Measurements from ENCODE around the gene GOLGA6A.
A peak's percentile ranks its signal among the peaks of the same experiment; 100 is the strongest.
"Not testable (repeated sequence)": the region's sequence is repeated elsewhere in the genome, so short reads cannot be mapped to it uniquely, and the experiment has no call there.

The GOLGA6A gene

DNA sequence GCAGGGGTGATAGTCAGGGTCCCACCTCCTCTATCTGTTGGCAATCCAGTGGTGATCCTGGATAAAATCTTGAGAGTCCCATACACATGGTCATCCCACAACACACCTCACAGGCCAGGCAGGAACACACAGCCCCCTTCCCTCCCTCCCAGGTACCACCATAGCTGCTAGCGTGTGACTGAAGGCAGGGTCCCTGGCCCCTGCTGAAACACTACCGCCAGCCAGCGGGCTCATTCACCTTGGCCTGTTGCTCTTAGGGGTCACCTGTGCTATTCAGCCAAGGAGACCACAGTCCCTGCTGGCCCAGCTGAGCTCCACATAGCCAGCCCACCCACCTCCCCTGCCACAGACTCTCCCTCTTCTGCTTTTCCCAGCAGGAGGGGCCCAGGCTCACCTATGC lies 18.2 kb downstream of the GOLGA6A start:
- not testable (repeated sequence) for H3K9ac ChIP-seq (ENCODE audit: low read length in 2 of 2); H3K9me3 ChIP-seq (ENCODE audit: control insufficient read depth in 2 of 2, low read length in 2 of 2); H3K4me3 ChIP-seq (ENCODE audit: low read length in 2 of 2); H3K27ac ChIP-seq (ENCODE audit: low read length); H3K4me1 ChIP-seq (ENCODE audit: control insufficient read depth, insufficient read depth, low read length); H3K27me3 ChIP-seq (ENCODE audit: control insufficient read depth in 1 of 2, insufficient read depth in 2 of 2, low read length in 2 of 2); H3K36me3 ChIP-seq (ENCODE audit: control insufficient read depth in 2 of 2, insufficient read depth in 2 of 2, low read length in 2 of 2)

DNA sequence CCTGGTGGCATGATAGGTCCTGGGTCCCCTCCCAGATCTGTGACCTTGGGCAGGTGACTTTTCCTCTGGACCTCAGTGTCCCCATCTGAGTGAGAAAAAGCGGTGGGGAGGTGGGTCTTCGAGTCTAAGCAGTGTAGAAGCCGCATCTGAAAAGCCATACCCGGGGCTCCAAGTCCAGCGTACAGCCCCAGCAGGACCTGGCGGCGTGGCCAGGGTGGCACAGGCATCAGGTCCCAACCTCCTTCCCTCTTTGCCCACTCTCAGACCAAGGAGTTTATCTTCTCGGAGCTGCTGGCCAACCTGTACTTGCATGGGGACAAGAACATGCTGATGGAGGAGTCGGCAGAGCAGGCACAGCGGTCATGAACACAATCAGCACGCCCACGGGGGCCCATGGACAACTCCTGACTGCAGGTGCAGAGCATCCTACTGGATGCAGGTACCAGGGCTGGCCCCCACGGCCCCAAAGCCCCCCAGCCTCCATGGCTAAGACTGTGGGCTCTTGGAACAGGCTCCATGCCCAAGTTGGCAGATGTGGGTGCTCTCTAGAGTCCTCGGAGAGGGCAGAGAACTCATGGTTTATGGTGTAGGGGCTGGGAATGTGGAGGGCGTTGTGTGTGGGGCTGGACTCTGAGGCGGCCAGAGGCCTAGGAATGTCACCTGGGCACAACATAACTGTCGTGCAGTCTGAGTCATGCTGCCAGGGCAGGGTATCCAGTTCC lies 18.8 kb downstream of the GOLGA6A start:
- H3K9ac ChIP-seq (ENCODE audit: low read length in 2 of 2); H3K4me3 ChIP-seq (ENCODE audit: low read length in 2 of 2); H3K27ac ChIP-seq (ENCODE audit: low read length); H3K4me1 ChIP-seq (ENCODE audit: control insufficient read depth, insufficient read depth, low read length); H3K9me3 ChIP-seq (ENCODE audit: control insufficient read depth in 2 of 2, low read length in 2 of 2); H3K36me3 ChIP-seq (ENCODE audit: control insufficient read depth in 2 of 2, insufficient read depth in 2 of 2, low read length in 2 of 2); H3K27me3 ChIP-seq (ENCODE audit: control insufficient read depth in 1 of 2, insufficient read depth in 2 of 2, low read length in 2 of 2): not testable (repeated sequence)

DNA sequence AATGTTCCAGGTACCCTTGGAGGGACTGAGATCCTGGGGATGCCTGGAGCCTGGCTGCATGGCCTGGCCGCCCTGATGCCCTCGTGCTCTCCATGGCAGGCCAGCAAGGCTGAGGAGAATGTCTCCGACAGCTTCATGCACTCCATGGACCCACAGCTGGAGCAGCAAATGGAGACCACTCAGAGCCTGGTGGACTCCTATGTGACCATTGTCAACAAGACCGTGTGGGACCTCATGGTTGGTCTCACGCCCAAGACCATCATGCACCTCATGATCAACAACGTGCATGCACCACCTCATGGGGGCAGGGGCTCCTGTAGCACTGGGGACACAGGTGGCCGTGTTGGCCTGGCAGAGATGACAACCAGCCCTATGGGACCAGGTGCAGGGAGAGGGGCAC lies 19.7 kb downstream of the GOLGA6A start:
- no peak overlapping the region for H3K27ac ChIP-seq (ENCODE audit: low read length)
- no peak overlapping the region for H3K4me3 ChIP-seq (ENCODE audit: low read length in 2 of 2)
- no peaks in the 10 kb centered on the region for H3K9me3 ChIP-seq (ENCODE audit: control insufficient read depth in 2 of 2, low read length in 2 of 2)
- no peaks in the 10 kb centered on the region for H3K27me3 ChIP-seq (ENCODE audit: control insufficient read depth in 1 of 2, insufficient read depth in 2 of 2, low read length in 2 of 2)
- H3K9ac ChIP-seq (ENCODE audit: low read length in 2 of 2): no peak overlapping the region
- H3K36me3 ChIP-seq (ENCODE audit: control insufficient read depth in 2 of 2, insufficient read depth in 2 of 2, low read length in 2 of 2): no peaks in the 10 kb centered on the region
- no peaks in the 10 kb centered on the region for H3K4me1 ChIP-seq (ENCODE audit: control insufficient read depth, insufficient read depth, low read length)

DNA sequence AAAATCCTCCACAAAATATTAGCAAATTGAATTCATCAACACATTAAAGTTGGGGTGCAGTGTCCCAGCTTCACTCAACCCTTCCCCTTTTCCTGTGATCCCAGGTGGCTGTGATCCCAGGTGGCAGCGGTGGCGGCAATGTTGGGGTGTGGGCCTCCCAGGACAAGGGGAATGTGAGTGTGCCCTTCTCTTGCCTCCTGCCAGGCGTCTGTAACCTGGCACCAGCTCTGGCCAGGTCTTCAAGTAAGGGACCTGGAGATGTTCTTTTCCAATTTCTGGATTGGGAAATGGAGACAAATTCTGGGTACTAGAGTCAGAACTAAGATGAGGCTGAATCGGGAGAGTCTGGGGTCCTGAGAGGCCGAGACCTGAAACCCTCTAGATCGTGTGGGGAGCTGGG lies 20.1 kb downstream of the GOLGA6A start:
- H3K36me3 ChIP-seq (ENCODE audit: control insufficient read depth in 2 of 2, insufficient read depth in 2 of 2, low read length in 2 of 2): no peaks in the 10 kb centered on the region
- no peak overlapping the region for H3K4me3 ChIP-seq (ENCODE audit: low read length in 2 of 2)
- H3K27ac ChIP-seq (ENCODE audit: low read length): no peak overlapping the region
- H3K27me3 ChIP-seq (ENCODE audit: control insufficient read depth in 1 of 2, insufficient read depth in 2 of 2, low read length in 2 of 2): no peaks in the 10 kb centered on the region
- H3K9ac ChIP-seq (ENCODE audit: low read length in 2 of 2): no peak overlapping the region
- no peaks in the 10 kb centered on the region for H3K9me3 ChIP-seq (ENCODE audit: control insufficient read depth in 2 of 2, low read length in 2 of 2)
- H3K4me1 ChIP-seq (ENCODE audit: control insufficient read depth, insufficient read depth, low read length): no peaks in the 10 kb centered on the region

GRCh38 chr15:74060251-74060650 lies 22.1 kb downstream of the GOLGA6A start:
- Histone ChIP-seq H3K4me3 (ENCODE audit: low read length in 2 of 2) (no peak overlapping the region), H3K27ac (ENCODE audit: low read length) (no peak overlapping the region), H3K36me3 (ENCODE audit: control insufficient read depth in 2 of 2, insufficient read depth in 2 of 2, low read length in 2 of 2) (no peaks in the 10 kb centered on the region), H3K4me1 (ENCODE audit: control insufficient read depth, insufficient read depth, low read length) (no peaks in the 10 kb centered on the region), H3K9me3 (ENCODE audit: control insufficient read depth in 2 of 2, low read length in 2 of 2) (no peaks in the 10 kb centered on the region), H3K27me3 (ENCODE audit: control insufficient read depth in 1 of 2, insufficient read depth in 2 of 2, low read length in 2 of 2) (no peaks in the 10 kb centered on the region), H3K9ac (ENCODE audit: low read length in 2 of 2) (no peak overlapping the region)

DNA sequence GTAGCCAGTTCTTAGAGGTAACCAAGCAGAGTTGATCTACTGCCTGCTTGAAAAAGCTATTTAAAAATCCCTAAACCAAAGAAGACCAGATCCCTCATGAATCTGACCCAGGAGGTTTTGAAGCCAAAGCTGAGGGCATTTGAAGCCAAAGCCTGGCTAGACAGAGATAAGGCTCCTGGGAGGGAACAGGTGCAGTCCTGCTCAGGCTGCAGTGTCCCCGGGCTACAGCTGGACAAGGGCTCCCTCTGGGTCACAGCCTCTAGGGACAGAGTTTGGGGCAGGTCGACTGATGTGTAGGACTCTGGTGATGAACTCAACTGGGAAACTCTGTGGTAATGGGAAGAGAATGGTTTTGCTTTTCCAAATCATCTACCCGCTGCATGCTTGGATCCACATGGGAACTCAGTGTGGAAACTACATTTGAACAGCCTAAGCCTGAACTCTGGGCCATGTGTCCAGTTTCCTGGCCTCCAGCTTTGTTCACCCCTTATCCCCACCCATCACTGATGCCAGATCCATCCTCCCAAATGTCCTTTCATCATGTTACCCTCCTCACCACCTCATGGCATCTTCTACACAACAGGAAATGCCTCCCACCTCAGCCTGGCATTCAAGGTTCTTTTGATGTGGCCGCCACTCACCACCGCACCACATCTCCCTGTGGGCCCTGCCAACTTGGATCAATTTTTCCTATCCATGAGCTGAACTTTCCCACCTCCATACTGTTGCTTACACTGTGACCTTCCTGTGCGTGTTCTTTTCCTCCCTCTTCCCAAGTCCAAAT lies 23.1 kb downstream of the GOLGA6A start:
- H3K9me3 ChIP-seq (ENCODE audit: control insufficient read depth in 2 of 2, low read length in 2 of 2); H3K9ac ChIP-seq (ENCODE audit: low read length in 2 of 2); H3K36me3 ChIP-seq (ENCODE audit: control insufficient read depth in 2 of 2, insufficient read depth in 2 of 2, low read length in 2 of 2); H3K4me1 ChIP-seq (ENCODE audit: control insufficient read depth, insufficient read depth, low read length); H3K4me3 ChIP-seq (ENCODE audit: low read length in 2 of 2); H3K27ac ChIP-seq (ENCODE audit: low read length); H3K27me3 ChIP-seq (ENCODE audit: control insufficient read depth in 1 of 2, insufficient read depth in 2 of 2, low read length in 2 of 2): not testable (repeated sequence)

DNA sequence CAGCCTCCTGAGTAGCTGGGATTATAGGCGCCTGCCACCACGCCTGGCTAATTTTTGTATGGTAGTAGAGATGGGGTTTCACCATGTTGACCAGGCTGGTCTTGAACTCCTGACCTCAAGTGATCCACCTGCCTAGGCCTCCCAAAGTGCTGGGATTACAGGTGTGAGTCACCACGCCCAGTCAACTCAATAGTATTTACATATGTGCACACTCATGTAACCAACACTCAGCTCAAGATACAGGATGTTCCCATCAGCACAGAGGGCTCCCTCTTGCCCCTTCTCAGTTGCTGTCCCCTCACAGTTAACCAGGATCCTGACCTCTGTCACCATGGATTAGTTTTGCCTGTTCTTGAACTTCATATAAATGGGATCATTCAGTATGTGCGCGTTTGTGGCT lies 26.0 kb downstream of the GOLGA6A start:
- peaks cover 23% of the 10 kb centered on the region for H3K4me1 ChIP-seq (ENCODE audit: control insufficient read depth, insufficient read depth, low read length)
- not testable (repeated sequence) for H3K27ac ChIP-seq (ENCODE audit: low read length); H3K9ac ChIP-seq (ENCODE audit: low read length in 2 of 2); H3K27me3 ChIP-seq (ENCODE audit: control insufficient read depth in 1 of 2, insufficient read depth in 2 of 2, low read length in 2 of 2); H3K36me3 ChIP-seq (ENCODE audit: control insufficient read depth in 2 of 2, insufficient read depth in 2 of 2, low read length in 2 of 2); H3K9me3 ChIP-seq (ENCODE audit: control insufficient read depth in 2 of 2, low read length in 2 of 2); H3K4me3 ChIP-seq (ENCODE audit: low read length in 2 of 2)

DNA sequence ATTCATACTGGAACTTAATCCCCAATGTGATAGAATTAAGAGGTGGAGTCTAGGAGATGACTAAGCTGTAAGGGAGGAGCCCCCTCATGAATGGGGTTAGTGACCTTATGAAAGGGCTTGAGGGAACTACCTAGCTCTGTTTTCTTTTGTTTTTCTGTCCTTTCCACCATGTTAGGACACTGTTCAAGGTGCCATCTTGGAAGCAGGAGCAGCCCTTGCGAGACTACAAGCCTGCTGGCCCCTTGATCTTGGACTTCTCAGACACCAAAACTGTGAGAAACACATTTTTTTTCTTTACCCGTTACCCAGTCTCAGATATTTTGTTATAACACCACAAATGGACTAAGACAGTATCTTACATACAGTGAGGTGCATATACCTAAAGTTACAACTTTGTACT lies 26.5 kb downstream of the GOLGA6A start:
- Histone ChIP-seq H3K27me3 (ENCODE audit: control insufficient read depth in 1 of 2, insufficient read depth in 2 of 2, low read length in 2 of 2) (no peaks in the 10 kb centered on the region), H3K4me1 (ENCODE audit: control insufficient read depth, insufficient read depth, low read length) (peaks cover 28% of the 10 kb centered on the region), H3K9ac (ENCODE audit: low read length in 2 of 2) (no peak overlapping the region), H3K27ac (ENCODE audit: low read length) (no peak overlapping the region), H3K36me3 (ENCODE audit: control insufficient read depth in 2 of 2, insufficient read depth in 2 of 2, low read length in 2 of 2) (no peaks in the 10 kb centered on the region), H3K9me3 (ENCODE audit: control insufficient read depth in 2 of 2, low read length in 2 of 2) (no peaks in the 10 kb centered on the region), H3K4me3 (ENCODE audit: low read length in 2 of 2) (no peak overlapping the region)

- Histone ChIP-seq H3K27me3 (ENCODE audit: control insufficient read depth in 1 of 2, insufficient read depth in 2 of 2, low read length in 2 of 2) (no peaks in the 10 kb centered on the region), H3K9me3 (ENCODE audit: control insufficient read depth in 2 of 2, low read length in 2 of 2) (no peaks in the 10 kb centered on the region), H3K27ac (ENCODE audit: low read length) (no peak overlapping the region), H3K4me1 (ENCODE audit: control insufficient read depth, insufficient read depth, low read length) (peaks cover 38% of the 10 kb centered on the region), H3K9ac (ENCODE audit: low read length in 2 of 2) (no peak overlapping the region), H3K36me3 (ENCODE audit: control insufficient read depth in 2 of 2, insufficient read depth in 2 of 2, low read length in 2 of 2) (no peaks in the 10 kb centered on the region), H3K4me3 (ENCODE audit: low read length in 2 of 2) (peak overlapping the region; percentile 46 to 63)
These were observed 28.3 kb downstream of the GOLGA6A start for GRCh38 chr15:74053941-74054529.

GRCh38 chr15:74053517-74053916 lies 28.8 kb downstream of the GOLGA6A start:
- Histone ChIP-seq H3K27ac (ENCODE audit: low read length) (no peak overlapping the region), H3K27me3 (ENCODE audit: control insufficient read depth in 1 of 2, insufficient read depth in 2 of 2, low read length in 2 of 2) (no peaks in the 10 kb centered on the region), H3K36me3 (ENCODE audit: control insufficient read depth in 2 of 2, insufficient read depth in 2 of 2, low read length in 2 of 2) (no peaks in the 10 kb centered on the region), H3K9ac (ENCODE audit: low read length in 2 of 2) (no peak overlapping the region), H3K4me3 (ENCODE audit: low read length in 2 of 2) (peak overlapping the region in 1 of 2 donors; percentile 29), H3K9me3 (ENCODE audit: control insufficient read depth in 2 of 2, low read length in 2 of 2) (no peaks in the 10 kb centered on the region), H3K4me1 (ENCODE audit: control insufficient read depth, insufficient read depth, low read length) (peaks cover 41% of the 10 kb centered on the region)

Data from stomach smooth muscle (tissue), 2 donors.